GM10266 (cell line): Measurements from ENCODE around the gene FN3KRP.

ENCODE experiments used
- DNase-seq: peaks from one replicate; pipeline ENCODE4 v3.0.0; 2012; ENCODE audit errors: extremely low spot score
- TF ChIP-seq, protein P1 (sequence below): IDR thresholded peaks from 2 replicates; pipeline ENCODE4 v1.5.1; 2012; ENCODE audit warnings: mild to moderate bottlenecking, low read depth; ENCODE audit not compliant: control insufficient read depth, insufficient read depth; ENCODE audit errors: missing control alignments

Gene FN3KRP

DNA sequence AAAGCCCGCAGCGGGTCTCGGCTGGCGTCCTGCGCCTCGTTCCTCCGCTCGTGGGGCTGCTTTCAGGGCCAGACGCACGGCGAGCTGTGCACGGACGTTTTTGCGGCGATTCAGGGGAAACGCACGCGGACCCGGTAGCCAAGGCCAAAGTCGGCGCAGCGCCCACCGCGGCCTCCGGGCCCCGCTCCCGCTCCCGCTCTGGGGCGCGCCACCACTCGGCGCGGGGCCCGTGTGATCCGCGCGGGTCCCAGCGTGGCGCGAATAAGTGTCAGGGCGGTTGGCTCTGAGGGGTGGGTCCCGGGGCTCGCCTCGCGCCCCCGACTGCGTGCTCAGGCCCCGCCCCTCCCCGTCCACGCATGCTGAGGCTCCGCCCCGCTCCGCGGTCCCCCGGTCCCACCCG lies 34.7 kb downstream of the FN3KRP start:
- DNase-seq, result no peak
- TF ChIP-seq, protein P1, sequence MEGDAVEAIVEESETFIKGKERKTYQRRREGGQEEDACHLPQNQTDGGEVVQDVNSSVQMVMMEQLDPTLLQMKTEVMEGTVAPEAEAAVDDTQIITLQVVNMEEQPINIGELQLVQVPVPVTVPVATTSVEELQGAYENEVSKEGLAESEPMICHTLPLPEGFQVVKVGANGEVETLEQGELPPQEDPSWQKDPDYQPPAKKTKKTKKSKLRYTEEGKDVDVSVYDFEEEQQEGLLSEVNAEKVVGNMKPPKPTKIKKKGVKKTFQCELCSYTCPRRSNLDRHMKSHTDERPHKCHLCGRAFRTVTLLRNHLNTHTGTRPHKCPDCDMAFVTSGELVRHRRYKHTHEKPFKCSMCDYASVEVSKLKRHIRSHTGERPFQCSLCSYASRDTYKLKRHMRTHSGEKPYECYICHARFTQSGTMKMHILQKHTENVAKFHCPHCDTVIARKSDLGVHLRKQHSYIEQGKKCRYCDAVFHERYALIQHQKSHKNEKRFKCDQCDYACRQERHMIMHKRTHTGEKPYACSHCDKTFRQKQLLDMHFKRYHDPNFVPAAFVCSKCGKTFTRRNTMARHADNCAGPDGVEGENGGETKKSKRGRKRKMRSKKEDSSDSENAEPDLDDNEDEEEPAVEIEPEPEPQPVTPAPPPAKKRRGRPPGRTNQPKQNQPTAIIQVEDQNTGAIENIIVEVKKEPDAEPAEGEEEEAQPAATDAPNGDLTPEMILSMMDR, result no peak

DNA sequence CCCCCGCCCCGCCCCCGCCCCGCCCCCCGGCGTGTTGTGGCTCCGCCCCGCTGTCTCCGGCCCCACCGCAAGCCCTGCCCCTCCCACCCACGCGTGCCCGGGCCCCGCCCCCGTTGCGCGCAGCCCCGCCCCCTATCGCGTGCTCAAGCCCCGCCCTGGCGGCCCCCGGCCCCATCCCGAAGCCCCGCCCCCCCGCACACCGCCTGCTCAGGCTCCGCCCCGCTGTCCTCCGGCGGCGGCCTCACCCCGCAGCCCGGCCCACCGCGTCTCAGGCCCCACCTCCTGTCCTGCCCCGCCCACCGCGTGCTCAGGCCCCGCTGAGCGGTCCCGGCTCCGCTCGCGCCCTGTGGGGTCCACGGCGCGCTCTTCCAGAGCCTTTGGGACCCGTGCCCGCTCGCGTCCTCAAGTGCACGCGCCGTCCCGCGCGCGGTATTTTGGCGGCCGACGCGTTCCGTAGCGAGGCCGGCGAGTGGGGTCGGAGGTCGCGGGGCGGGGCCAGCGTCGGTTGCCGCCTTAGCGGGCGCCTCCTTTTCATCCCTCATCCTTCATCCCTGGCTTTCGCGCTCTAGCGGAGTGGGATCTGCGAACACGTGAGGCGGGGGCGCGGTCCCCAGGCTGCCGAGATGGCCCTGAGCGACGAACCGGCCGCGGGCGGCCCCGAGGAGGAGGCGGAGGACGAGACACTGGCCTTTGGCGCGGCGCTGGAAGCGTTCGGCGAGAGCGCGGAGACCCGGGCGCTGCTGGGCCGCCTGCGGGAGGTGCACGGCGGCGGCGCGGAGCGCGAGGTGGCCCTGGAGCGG lies 35.3 kb downstream of the FN3KRP start, which contains the start of gene TBCD:
TSS of gene TBCD (plus strand) at position 495 of the 800 bp plus-strand sequence. CDS start at position 624, 129 bp downstream.
- TF ChIP-seq, protein P1, result no peak
- DNase-seq, result peak; percentile 100

DNA sequence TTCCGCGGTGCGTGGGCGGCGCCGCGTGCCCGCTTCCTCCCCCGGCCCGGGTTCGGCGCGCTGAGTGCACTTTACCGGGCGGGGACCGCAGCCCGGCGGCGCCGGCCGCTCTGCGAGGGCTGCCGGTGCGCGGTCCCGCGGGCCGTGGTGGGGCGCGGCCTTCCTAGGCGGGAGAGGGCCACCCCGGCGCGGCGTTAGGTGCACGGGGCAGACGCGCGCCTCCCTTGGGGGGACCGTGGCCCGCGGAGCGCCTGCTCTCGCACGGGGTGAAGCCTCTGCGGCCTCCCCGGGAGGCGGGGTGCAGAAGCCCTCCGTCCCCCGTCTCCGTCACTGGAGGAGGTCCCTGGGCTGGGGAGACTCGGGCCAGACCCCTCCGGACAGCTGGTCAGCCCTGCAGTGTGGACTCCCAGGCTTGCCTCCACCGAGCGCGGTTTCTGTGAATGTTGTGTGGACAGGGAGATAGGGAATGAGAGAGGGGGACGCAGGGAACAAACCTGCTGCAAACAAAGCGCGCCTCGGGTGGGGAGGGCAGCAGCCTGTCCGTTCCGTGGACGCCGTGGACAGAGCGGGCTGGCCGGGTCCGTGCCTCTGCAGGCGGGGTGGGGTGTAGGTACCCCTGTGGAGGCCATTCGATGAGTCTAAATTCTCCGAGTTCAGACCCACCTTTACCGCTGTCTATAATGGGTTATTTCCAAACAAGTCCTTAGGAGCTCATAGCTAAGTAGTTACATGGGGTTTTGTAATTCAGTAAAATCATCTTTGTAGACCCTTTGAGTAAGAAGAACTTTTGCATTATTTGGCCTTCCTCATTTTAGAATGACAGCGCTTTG lies 36.1 kb downstream of the FN3KRP start:
- TF ChIP-seq, protein P1, result no peak
- DNase-seq, result peak; percentile 64

DNA sequence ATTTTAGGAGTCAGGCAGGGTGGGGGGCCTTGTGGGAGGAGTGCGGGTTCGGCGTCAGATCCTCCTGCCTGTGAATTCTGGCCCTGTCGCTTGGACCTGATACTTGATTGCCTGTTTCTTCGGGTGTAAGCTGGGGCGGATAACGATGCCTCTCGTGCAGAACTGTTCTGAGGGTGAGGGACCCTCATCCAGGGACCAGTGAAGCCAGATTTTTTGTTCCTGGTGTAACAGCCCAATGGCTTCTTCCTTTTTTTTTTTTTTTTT lies 36.6 kb downstream of the FN3KRP start:
- TF ChIP-seq, protein P1, result no peak
- no peak for DNase-seq

DNA sequence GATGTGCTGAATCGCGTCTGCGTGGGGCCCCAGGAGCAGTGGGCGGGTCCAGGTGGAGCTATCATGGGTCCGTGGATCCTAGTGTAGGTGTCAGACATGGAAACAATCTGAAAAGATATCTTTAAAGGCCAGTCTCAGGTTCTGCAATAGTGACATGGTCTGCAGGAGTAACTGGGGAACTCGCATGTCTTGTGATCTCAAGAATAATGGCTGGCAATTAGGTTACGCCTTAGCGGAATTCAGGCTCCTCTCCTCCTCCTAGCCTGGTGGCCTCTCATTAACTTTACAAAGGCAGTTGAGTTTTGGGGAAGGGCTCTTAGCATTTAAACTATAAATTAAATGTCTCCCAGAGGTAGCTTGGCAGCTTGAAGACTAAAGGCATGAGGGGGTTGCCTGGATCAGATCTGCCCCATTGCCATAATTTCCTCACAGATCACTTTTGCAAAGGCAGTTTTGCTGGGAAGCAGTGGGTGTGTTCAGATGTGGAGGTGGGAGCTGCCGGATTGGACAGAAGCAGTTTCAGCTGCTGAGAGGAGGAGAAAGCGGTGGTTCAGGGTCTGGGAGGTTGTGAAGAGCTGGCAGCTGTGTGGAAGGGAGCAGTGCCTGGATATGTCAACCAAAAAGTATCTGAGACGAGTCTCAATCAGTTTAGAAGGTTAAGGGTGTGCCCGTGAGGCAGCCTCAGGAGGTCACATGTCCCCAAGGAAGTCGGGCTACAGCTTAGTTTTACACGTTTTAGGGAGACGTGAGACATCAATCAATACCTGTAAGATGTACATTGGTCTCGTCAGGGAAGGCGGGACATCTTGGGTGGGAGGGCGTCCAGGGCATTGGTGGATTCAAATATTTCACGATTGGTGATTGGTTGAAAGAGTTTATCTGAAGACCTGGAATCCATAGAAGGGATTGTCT lies 38.0 kb downstream of the FN3KRP start:
- no peak for DNase-seq
- TF ChIP-seq, protein P1, result no peak

DNA sequence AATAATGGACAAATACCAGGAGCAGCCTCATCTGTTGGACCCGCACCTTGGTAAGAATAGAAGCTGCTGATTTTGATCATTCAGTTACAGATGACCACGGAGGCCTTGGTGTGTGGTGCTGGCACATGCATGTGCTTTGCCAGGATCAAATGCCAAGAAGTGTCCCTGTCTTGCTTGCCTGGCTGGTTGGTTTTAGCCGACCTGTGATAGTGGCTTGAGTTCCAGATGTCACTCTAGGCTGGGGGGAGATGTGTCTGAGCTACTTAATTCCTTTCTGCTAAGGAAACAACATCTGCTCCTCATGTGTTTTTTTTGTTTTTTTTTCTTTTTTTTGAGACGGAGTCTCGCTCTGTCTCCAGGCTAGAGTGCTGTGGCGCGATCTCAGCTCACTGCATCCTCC lies 39.7 kb downstream of the FN3KRP start:
- TF ChIP-seq, protein P1, result no peak
- no peak for DNase-seq

DNA sequence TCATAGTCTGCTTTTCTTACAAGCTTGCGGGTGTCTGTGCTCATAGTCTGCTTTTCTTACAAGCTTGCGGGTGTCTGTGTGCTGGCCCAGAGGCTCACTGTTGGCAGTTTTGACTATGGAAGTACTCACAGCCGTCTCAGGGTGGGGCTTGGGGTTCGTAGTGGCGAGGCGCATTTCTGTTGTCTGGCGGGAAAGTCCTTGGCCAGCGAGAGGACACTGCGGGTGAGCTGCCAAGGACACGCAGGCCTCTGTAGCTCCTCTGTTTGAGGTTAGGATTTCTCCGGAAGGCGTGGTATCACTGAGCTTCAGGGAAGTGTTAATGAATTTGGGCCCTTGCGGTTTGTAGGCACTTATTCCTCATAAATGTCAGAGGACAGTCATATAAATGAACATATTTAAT lies 48.9 kb downstream of the FN3KRP start:
- TF ChIP-seq, protein P1, result no peak
- DNase-seq, result no peak
